ENCODE measurements around the gene SH3PXD2A. TPM values are rescaled to one million over a fixed set of nuclear protein-coding genes. Genes with fewer than 3 reads are reported as not detected.

Gene SH3PXD2A
- total and polyA plus RNA-seq, 7 donors: 19.0 to 58.2 (median 24.5) TPM

- peak; percentile 78 for DNase-seq
- Histone ChIP-seq H3K9me3 (no peaks in the 10 kb centered on the region), H3K36me3 (no peaks in the 10 kb centered on the region), H3K27ac (peak overlapping the region; percentile 73 to 85 (median 78)), H3K4me1 (peaks cover 0 to 62% (median 46%) of the 10 kb centered on the region in 4 donors), H3K27me3 (no peaks in the 10 kb centered on the region), H3K4me3 (peak overlapping the region; percentile 57 to 73 (median 66))
- 0 to 1% methylated on average over 53 of the region's 53 CpGs for WGBS, 2 donors
- TF ChIP-seq CTCF (IDR thresholded peaks at IDR 0.05) (peak in 1 of 4 experiments; percentile 24), POLR2AphosphoS5 (IDR thresholded peaks at IDR 0.05) (no peak), EP300 (IDR thresholded peaks at IDR 0.05) (no peak)
- intact Hi-C loops (cut with DNase I): loop anchor here (5.0 to 10.0 kb wide), 2 partner anchors 83 to 260 kb away; no protein-coding TSS in a partner anchor
Measured at GRCh38 chr10:103854686-103855391, 537 bp downstream of the SH3PXD2A start.

- no peak for TF ChIP-seq CTCF (IDR thresholded peaks at IDR 0.05)
- no peak for TF ChIP-seq POLR2A (IDR thresholded peaks at IDR 0.05)
- no peak for TF ChIP-seq EP300 (IDR thresholded peaks at IDR 0.05)
- TF ChIP-seq POLR2AphosphoS5 (IDR thresholded peaks at IDR 0.05): no peak
- 1 to 9% methylated on average over 13 of the region's 13 CpGs for WGBS, 2 donors
- no peak for DNase-seq
- Histone ChIP-seq H3K4me3 (peak overlapping the region; percentile 57 to 73 (median 66)), H3K4me1 (peaks cover 0 to 68% (median 51%) of the 10 kb centered on the region in 4 donors), H3K27me3 (no peaks in the 10 kb centered on the region), H3K27ac (peak overlapping the region; percentile 73 to 85 (median 78)), H3K36me3 (no peaks in the 10 kb centered on the region), H3K9me3 (no peaks in the 10 kb centered on the region)
- intact Hi-C loops (cut with DNase I): loop anchor here (10.0 kb wide), 1 partner anchor 259 kb away; no protein-coding TSS in a partner anchor
Measured at GRCh38 chr10:103854265-103854685, 1.1 kb downstream of the SH3PXD2A start.

GRCh38 chr10:103853428-103854264 is 1.7 kb downstream of the SH3PXD2A start:
- Histone ChIP-seq H3K27me3 (no peaks in the 10 kb centered on the region), H3K36me3 (no peaks in the 10 kb centered on the region), H3K9me3 (no peaks in the 10 kb centered on the region), H3K4me3 (peak overlapping the region in 3 of 4 donors; percentile 63 to 73 (median 70)), H3K27ac (peak overlapping the region; percentile 73 to 85 (median 78)), H3K4me1 (peaks cover 0 to 72% (median 54%) of the 10 kb centered on the region in 4 donors)
- intact Hi-C loops (cut with DNase I): loop anchor here (10.0 kb wide), 1 partner anchor 259 kb away; no protein-coding TSS in a partner anchor
- TF ChIP-seq POLR2A (IDR thresholded peaks at IDR 0.05): no peak
- TF ChIP-seq EP300 (IDR thresholded peaks at IDR 0.05): no peak
- TF ChIP-seq CTCF (IDR thresholded peaks at IDR 0.05): no peak
- no peak for TF ChIP-seq POLR2AphosphoS5 (IDR thresholded peaks at IDR 0.05)
- peak; percentile 67 for DNase-seq
- 21 to 60% methylated on average over 9 of the region's 9 CpGs for WGBS, 2 donors

GRCh38 chr10:103852856-103853255 is 2.5 kb downstream of the SH3PXD2A start:
- Histone ChIP-seq H3K9me3 (no peaks in the 10 kb centered on the region), H3K36me3 (no peaks in the 10 kb centered on the region), H3K4me3 (peak overlapping the region in 2 of 4 donors; percentile 1 to 2), H3K27ac (peak overlapping the region; percentile 73 to 85 (median 78)), H3K27me3 (no peaks in the 10 kb centered on the region), H3K4me1 (peaks cover 0 to 72% (median 54%) of the 10 kb centered on the region in 4 donors)
- intact Hi-C loops (cut with DNase I): loop anchor here (10.0 kb wide), 1 partner anchor 258 kb away; no protein-coding TSS in a partner anchor
- WGBS, 2 donors: 73 to 75% methylated on average over 7 of the region's 7 CpGs
- TF ChIP-seq EP300 (IDR thresholded peaks at IDR 0.05) (no peak), CTCF (IDR thresholded peaks at IDR 0.05) (no peak), POLR2A (IDR thresholded peaks at IDR 0.05) (no peak), POLR2AphosphoS5 (IDR thresholded peaks at IDR 0.05) (peak in 2 of 4 donors; percentile 6 to 20)
- peak; percentile 81 for DNase-seq

Measured in sigmoid colon (tissue), 7 donors.